IMR-90 (cell line): ENCODE results near the gene PLA2G4F. TPM values are rescaled to one million over a fixed set of nuclear protein-coding genes. Genes with fewer than 3 reads are reported as not detected.

Source experiments
- ATAC-seq: fragments of 200-7000 bp; cut with Tn5 transposase; 2 replicates; pipeline ENCODE4 v1.9.1; 2020; ENCODE audit warnings: low read depth, mild to moderate bottlenecking, moderate library complexity
- BruUV-seq: library from RNA; stranded (reverse); fragments of 400-500 nt; replicated peaks from 2 replicates; lab custom pipeline; 2021; lab: Mats Ljungman, UMichigan
- CTCF ChIA-PET: fragments of 300-600 bp; formaldehyde crosslinking; extraction: SDS; loops from one replicate; lab custom pipeline; 2021; ENCODE audit warnings: antibody characterized with exemption; lab: Yijun Ruan, JAX
- POLR2A ChIA-PET: fragments of 300-600 bp; sonication (Branson Sonifier 250); formaldehyde crosslinking; loops from one replicate; lab custom pipeline; 2022; ENCODE audit warnings: antibody characterized with exemption; ENCODE audit not compliant: unreplicated experiment; lab: Charles Lee
- DNase-seq: peaks from one replicate; pipeline ENCODE4 v3.0.0; 2013
- H2AFZ ChIP-seq: replicated peaks from 2 replicates; pipeline ENCODE3; 2013; ENCODE audit warnings: low read length, mild to moderate bottlenecking; ENCODE audit not compliant: poor library complexity
- H2AK5ac ChIP-seq: 2 replicates; pipeline ENCODE4 v1.6.1; 2013; ENCODE audit warnings: low read depth, low read length, inconsistent platforms
- H2AK9ac ChIP-seq: replicated peaks from 2 replicates; pipeline ENCODE3; 2013; ENCODE audit warnings: mild to moderate bottlenecking, low read depth, low read length, moderate library complexity; ENCODE audit not compliant: poor library complexity
- H2BK120ac ChIP-seq: 2 replicates; pipeline ENCODE4 v1.6.1; 2013; ENCODE audit warnings: low read depth, low read length, inconsistent platforms
- H2BK15ac ChIP-seq: 3 replicates; pipeline ENCODE4 v1.6.1; 2013; ENCODE audit warnings: low read depth, low read length, inconsistent platforms
- H2BK20ac ChIP-seq: 2 replicates; pipeline ENCODE4 v1.6.1; 2013; ENCODE audit warnings: low read depth, mild to moderate bottlenecking, inconsistent platforms, low read length, moderate library complexity
- H2BK5ac ChIP-seq: 2 replicates; pipeline ENCODE4 v1.6.1; 2013; ENCODE audit warnings: mild to moderate bottlenecking, low read depth, low read length, inconsistent platforms; ENCODE audit not compliant: poor library complexity, severe bottlenecking
- H3K14ac ChIP-seq: replicated peaks from 2 replicates; pipeline ENCODE4 v1.6.1; 2013; ENCODE audit warnings: low read depth, low read length, inconsistent platforms
- H3K18ac ChIP-seq: 2 replicates; pipeline ENCODE4 v1.6.1; 2013; ENCODE audit warnings: low read depth, low read length, control low read depth
- H3K23ac ChIP-seq: 2 replicates; pipeline ENCODE4 v1.6.1; 2013; ENCODE audit warnings: low read depth, low read length, inconsistent platforms
- H3K27ac ChIP-seq: 2 replicates; pipeline ENCODE4 v1.5.1; 2013; ENCODE audit warnings: mild to moderate bottlenecking, control low read depth, low read length; ENCODE audit not compliant: insufficient read depth
- H3K27me3 ChIP-seq: 2 replicates; pipeline ENCODE4 v1.6.1; 2013; ENCODE audit warnings: low read length; ENCODE audit not compliant: control insufficient read depth, insufficient read depth
- H3K36me3 ChIP-seq: 2 replicates; pipeline ENCODE4 v1.6.1; 2013; ENCODE audit warnings: low read length, mixed read lengths; ENCODE audit not compliant: control insufficient read depth, insufficient read depth
- H3K4ac ChIP-seq: 2 replicates; pipeline ENCODE4 v1.6.1; 2013; ENCODE audit warnings: low read depth, low read length, inconsistent platforms
- H3K4me1 ChIP-seq: 2 replicates; pipeline ENCODE4 v1.6.1; 2013; ENCODE audit warnings: low read length, mixed read lengths; ENCODE audit not compliant: control insufficient read depth, insufficient read depth
- H3K4me2 ChIP-seq: 2 replicates; pipeline ENCODE4 v1.6.1; 2013; ENCODE audit warnings: low read depth, mild to moderate bottlenecking, control low read depth, low read length, moderate library complexity
- H3K4me3 ChIP-seq: 2 replicates; pipeline ENCODE4 v1.5.1; 2013; ENCODE audit warnings: low read depth, mild to moderate bottlenecking, control low read depth, low read length, moderate library complexity; ENCODE audit not compliant: insufficient read depth
- H3K56ac ChIP-seq: 2 replicates; pipeline ENCODE4 v1.6.1; 2013; ENCODE audit warnings: low read length, inconsistent platforms; ENCODE audit not compliant: insufficient read depth; ENCODE audit errors: extremely low read depth
- H3K79me1 ChIP-seq, 2 experiments: 2 replicates each; pipeline ENCODE4 v1.6.1; 2013; ENCODE audit warnings: low read length in 2 of 2, inconsistent platforms in 1 of 2, low read depth in 1 of 2
- H3K9ac ChIP-seq: 2 replicates; pipeline ENCODE4 v1.6.1; 2013; ENCODE audit warnings: low read depth, low read length, control low read depth
- H3K9me1 ChIP-seq: 2 replicates; pipeline ENCODE4 v1.6.1; 2013; ENCODE audit warnings: low read length, inconsistent platforms; ENCODE audit not compliant: insufficient read depth
- H3K9me3 ChIP-seq: 2 replicates; pipeline ENCODE4 v1.6.1; 2013; ENCODE audit warnings: low read length; ENCODE audit not compliant: control insufficient read depth, insufficient read depth
- H4K20me1 ChIP-seq: 2 replicates; pipeline ENCODE4 v1.6.1; 2013; ENCODE audit warnings: low read length, inconsistent platforms; ENCODE audit not compliant: insufficient read depth
- H4K5ac ChIP-seq: 2 replicates; pipeline ENCODE4 v1.6.1; 2013; ENCODE audit warnings: mild to moderate bottlenecking, low read depth, low read length, control low read depth
- H4K8ac ChIP-seq, 2 experiments: 2 replicates each; pipeline ENCODE4 v1.6.1; 2013; ENCODE audit warnings: low read depth in 2 of 2, low read length in 2 of 2, control low read depth in 1 of 2, inconsistent platforms in 1 of 2
- H4K91ac ChIP-seq: 2 replicates; pipeline ENCODE4 v1.6.1; 2013; ENCODE audit warnings: low read depth, low read length, inconsistent platforms; ENCODE audit not compliant: insufficient read depth
- BHLHE40 ChIP-seq: fragments of 150-350 bp; IDR thresholded peaks from 2 replicates; pipeline ENCODE4 v1.6.1; 2016; ENCODE audit warnings: mild to moderate bottlenecking, low read depth, low read length
- CEBPB ChIP-seq: IDR thresholded peaks from 2 replicates; pipeline ENCODE4 v1.6.1; 2012; ENCODE audit warnings: low read depth, low read length, improper control_type of control experiment
- CHD1 ChIP-seq: IDR thresholded peaks from 2 replicates; pipeline ENCODE4 v1.6.1; 2012; ENCODE audit warnings: low read depth, low read length, improper control_type of control experiment
- FOS ChIP-seq: fragments of 150-350 bp; IDR thresholded peaks from 2 replicates; pipeline ENCODE4 v1.6.1; 2016; ENCODE audit warnings: low read depth, low read length
- MAZ ChIP-seq: IDR thresholded peaks from 2 replicates; pipeline ENCODE4 v1.6.1; 2012; ENCODE audit warnings: low read depth, mild to moderate bottlenecking, low read length, improper control_type of control experiment, moderate library complexity, borderline replicate concordance
- MXI1 ChIP-seq: IDR thresholded peaks from 2 replicates; pipeline ENCODE4 v1.6.1; 2012; ENCODE audit warnings: low read depth, mild to moderate bottlenecking, low read length, moderate library complexity, borderline replicate concordance
- NFE2L2 ChIP-seq: fragments of 150-350 bp; IDR thresholded peaks from 2 replicates; pipeline ENCODE4 v1.6.1; 2016; ENCODE audit warnings: low read depth, mild to moderate bottlenecking, low read length
- POLR2A ChIP-seq: IDR thresholded peaks from 2 replicates; pipeline ENCODE4 v1.6.1; 2012; ENCODE audit warnings: mild to moderate bottlenecking, low read depth, low read length
- RAD21 ChIP-seq: IDR thresholded peaks from 2 replicates; pipeline ENCODE4 v1.6.1; 2012; ENCODE audit warnings: low read length, improper control_type of control experiment
- RCOR1 ChIP-seq: IDR thresholded peaks from 2 replicates; pipeline ENCODE4 v1.6.1; 2012; ENCODE audit warnings: mild to moderate bottlenecking, low read length, improper control_type of control experiment; ENCODE audit not compliant: insufficient replicate concordance
- RFX5 ChIP-seq: IDR thresholded peaks from 2 replicates; pipeline ENCODE4 v1.8.0; 2012; ENCODE audit warnings: low read depth, mild to moderate bottlenecking, low read length, moderate library complexity
- SMC3 ChIP-seq: fragments of 150-350 bp; IDR thresholded peaks from 2 replicates; pipeline ENCODE4 v1.6.1; 2016; ENCODE audit warnings: low read depth, mild to moderate bottlenecking, antibody characterized with exemption, low read length, moderate library complexity
- WGBS, 2 experiments: methylation state at CpG; one replicate each; pipeline versions ENCODE4 v1.1.5 to v1.1.7; 2013; ENCODE audit warnings: missing lambda C conversion rate in 2 of 2; ENCODE audit not compliant: insufficient read length in 1 of 2; ENCODE audit errors: extremely low coverage in 2 of 2; 5-methylcytosine and 5-hydroxymethylcytosine counted together
- dilution Hi-C: fragments of 300-500 bp; cut with HindIII; formaldehyde crosslinking; loops from one replicate; pipeline ENCODE4 v1.14.3; 2018; ENCODE audit warnings: low sequenced_read_pairs; ENCODE audit not compliant: unreplicated experiment
- in situ Hi-C: fragments of 300-500 bp; cut with MboI; formaldehyde crosslinking; loops from 3 replicates; pipeline ENCODE4 v1.14.3; 2019; ENCODE audit warnings: low sequenced_read_pairs, inconsistent platforms, mixed read lengths
- intact Hi-C: fragments of 100-400 bp; cut with micrococcal nuclease; formaldehyde crosslinking; loops from 2 replicates; pipeline ENCODE4 v1.10.0; 2022
- polyA plus RNA-seq, 3 experiments: library from polyadenylated mRNA; depleted of rRNA; stranded (reverse); fragments of >200 nt; gene quantifications; 2 replicates each; pipeline ENCODE4 v1.2.3, GENCODE V29; 2012; ENCODE audit warnings: low replicate concordance in 1 of 3
- total RNA-seq: library from RNA; depleted of rRNA; stranded (reverse); fragments of >200 nt; gene quantifications from 2 replicates; pipeline ENCODE4 v1.2.3, GENCODE V29; 2012
- TF ChIP-seq, protein P1 (sequence below): fragments of 150-350 bp; IDR thresholded peaks from 2 replicates; pipeline ENCODE4 v1.6.1; 2016; ENCODE audit warnings: low read depth, mild to moderate bottlenecking, low read length, moderate library complexity, borderline replicate concordance
- TF ChIP-seq, protein P2 (sequence below): conservative IDR thresholded peaks from 2 replicates; pipeline ENCODE4 v1.5.1; 2012; ENCODE audit warnings: mild to moderate bottlenecking, low read depth, low read length, improper control_type of control experiment
- TF ChIP-seq, protein P3 (sequence below): fragments of 150-350 bp; IDR thresholded peaks from 2 replicates; pipeline ENCODE4 v1.6.1; 2017; ENCODE audit warnings: mild to moderate bottlenecking, antibody characterized with exemption, low read length, low read depth

The PLA2G4F gene
- total and polyA plus RNA-seq, 2 of the 4 experiments (the other 2 are of a cell fraction) = not detected

DNA sequence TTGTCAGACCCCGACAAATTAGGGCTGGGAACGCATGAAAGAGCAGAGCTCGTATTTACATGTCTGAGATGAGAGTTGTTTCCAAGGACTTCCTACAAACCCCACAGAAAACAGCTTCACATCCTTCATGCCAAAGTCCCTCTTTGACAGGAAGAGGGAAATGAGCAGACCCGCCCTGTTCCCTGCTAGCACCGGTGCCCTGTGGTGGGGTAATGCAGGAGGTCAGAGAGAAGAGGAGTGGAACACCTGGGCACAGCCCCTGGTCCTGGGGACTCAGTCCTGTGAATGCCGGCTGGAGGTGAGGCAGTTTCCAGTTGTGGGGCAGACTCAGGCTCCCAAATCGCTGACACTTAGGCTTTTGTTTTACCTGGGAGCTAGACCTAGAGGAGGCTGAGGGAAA is 66.1 kb downstream of the PLA2G4F start:
- in situ Hi-C loops (no loop called here), dilution Hi-C loops (no loop called here), intact Hi-C loops (no loop called here)
- DNase-seq (no peak), ATAC-seq (no peak)
- H4K20me1 ChIP-seq = no peaks in the 10 kb centered on the region
- H3K23ac ChIP-seq = no peak overlapping the region
- no peak overlapping the region for H3K56ac ChIP-seq
- BruUV-seq = no TSS peak
- no peak overlapping the region for H3K9ac ChIP-seq
- H2AK9ac ChIP-seq = no peak overlapping the region
- no peaks in the 10 kb centered on the region for H3K36me3 ChIP-seq
- no peaks in the 10 kb centered on the region for H3K4me1 ChIP-seq
- peaks cover 67% of the 10 kb centered on the region for H3K27me3 ChIP-seq
- no peak overlapping the region for H2BK15ac ChIP-seq
- ChIA-PET POLR2A (no interaction called here), CTCF (no interaction called here)
- 47% methylated on average over 2 of the region's 7 CpGs; no CpG with 5 or more reads in 1 of the 2 experiments for WGBS, 2 experiments
- H2AK5ac ChIP-seq = no peak overlapping the region
- H4K5ac ChIP-seq = no peak overlapping the region
- H2BK5ac ChIP-seq = no peak overlapping the region
- no peak overlapping the region for H4K91ac ChIP-seq
- H3K9me3 ChIP-seq = no peaks in the 10 kb centered on the region
- H3K27ac ChIP-seq = no peak overlapping the region
- H4K8ac ChIP-seq = no peak overlapping the region
- H3K9me1 ChIP-seq = no peaks in the 10 kb centered on the region
- no peak overlapping the region for H2BK20ac ChIP-seq
- H2BK120ac ChIP-seq = no peak overlapping the region
- no peaks in the 10 kb centered on the region for H3K79me1 ChIP-seq
- no peak overlapping the region for H3K18ac ChIP-seq
- no peak overlapping the region for H3K14ac ChIP-seq
- no peak for TF ChIP-seq CHD1
- TF ChIP-seq, protein P1, sequence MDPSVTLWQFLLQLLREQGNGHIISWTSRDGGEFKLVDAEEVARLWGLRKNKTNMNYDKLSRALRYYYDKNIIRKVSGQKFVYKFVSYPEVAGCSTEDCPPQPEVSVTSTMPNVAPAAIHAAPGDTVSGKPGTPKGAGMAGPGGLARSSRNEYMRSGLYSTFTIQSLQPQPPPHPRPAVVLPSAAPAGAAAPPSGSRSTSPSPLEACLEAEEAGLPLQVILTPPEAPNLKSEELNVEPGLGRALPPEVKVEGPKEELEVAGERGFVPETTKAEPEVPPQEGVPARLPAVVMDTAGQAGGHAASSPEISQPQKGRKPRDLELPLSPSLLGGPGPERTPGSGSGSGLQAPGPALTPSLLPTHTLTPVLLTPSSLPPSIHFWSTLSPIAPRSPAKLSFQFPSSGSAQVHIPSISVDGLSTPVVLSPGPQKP = no peak
- no peak for TF ChIP-seq MAZ
- no peak for TF ChIP-seq RCOR1
- no peak for TF ChIP-seq FOS
- TF ChIP-seq CEBPB = no peak
- TF ChIP-seq MXI1 = no peak
- TF ChIP-seq, protein P2, sequence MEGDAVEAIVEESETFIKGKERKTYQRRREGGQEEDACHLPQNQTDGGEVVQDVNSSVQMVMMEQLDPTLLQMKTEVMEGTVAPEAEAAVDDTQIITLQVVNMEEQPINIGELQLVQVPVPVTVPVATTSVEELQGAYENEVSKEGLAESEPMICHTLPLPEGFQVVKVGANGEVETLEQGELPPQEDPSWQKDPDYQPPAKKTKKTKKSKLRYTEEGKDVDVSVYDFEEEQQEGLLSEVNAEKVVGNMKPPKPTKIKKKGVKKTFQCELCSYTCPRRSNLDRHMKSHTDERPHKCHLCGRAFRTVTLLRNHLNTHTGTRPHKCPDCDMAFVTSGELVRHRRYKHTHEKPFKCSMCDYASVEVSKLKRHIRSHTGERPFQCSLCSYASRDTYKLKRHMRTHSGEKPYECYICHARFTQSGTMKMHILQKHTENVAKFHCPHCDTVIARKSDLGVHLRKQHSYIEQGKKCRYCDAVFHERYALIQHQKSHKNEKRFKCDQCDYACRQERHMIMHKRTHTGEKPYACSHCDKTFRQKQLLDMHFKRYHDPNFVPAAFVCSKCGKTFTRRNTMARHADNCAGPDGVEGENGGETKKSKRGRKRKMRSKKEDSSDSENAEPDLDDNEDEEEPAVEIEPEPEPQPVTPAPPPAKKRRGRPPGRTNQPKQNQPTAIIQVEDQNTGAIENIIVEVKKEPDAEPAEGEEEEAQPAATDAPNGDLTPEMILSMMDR = no peak
- no peak for TF ChIP-seq BHLHE40
- TF ChIP-seq SMC3 = no peak
- no peak for TF ChIP-seq RAD21
- no peak for TF ChIP-seq POLR2A
- TF ChIP-seq NFE2L2 = no peak
- TF ChIP-seq, protein P3, sequence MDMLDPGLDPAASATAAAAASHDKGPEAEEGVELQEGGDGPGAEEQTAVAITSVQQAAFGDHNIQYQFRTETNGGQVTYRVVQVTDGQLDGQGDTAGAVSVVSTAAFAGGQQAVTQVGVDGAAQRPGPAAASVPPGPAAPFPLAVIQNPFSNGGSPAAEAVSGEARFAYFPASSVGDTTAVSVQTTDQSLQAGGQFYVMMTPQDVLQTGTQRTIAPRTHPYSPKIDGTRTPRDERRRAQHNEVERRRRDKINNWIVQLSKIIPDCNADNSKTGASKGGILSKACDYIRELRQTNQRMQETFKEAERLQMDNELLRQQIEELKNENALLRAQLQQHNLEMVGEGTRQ = no peak
- TF ChIP-seq RFX5 = no peak
- no peak overlapping the region for H3K4me2 ChIP-seq
- no peak overlapping the region for H3K4me3 ChIP-seq
- no peak overlapping the region for H3K4ac ChIP-seq
- H2AFZ ChIP-seq = no peak overlapping the region
